Keratinocyte (primary cell): ENCODE data around the gene RAB11B. TPM values are rescaled to one million over a fixed set of nuclear protein-coding genes. Genes with fewer than 3 reads are reported as not detected.

ENCODE experiments used
- DNase-seq: peaks from one replicate; pipeline ENCODE4 v3.0.0-alpha.2; 2011; ENCODE audit warnings: low read depth, missing footprints, low spot score
- FAIRE-seq: peaks from 2 replicates; lab custom pipeline; 2011; peaks lifted over from hg19 to GRCh38; lab: Jason Lieb, UNC
- H2AFZ ChIP-seq: 2 replicates; pipeline ENCODE4 v1.6.0; 2012; ENCODE audit warnings: low read length, control low read depth, inconsistent platforms; ENCODE audit not compliant: control insufficient read depth
- H3K27ac ChIP-seq: 2 replicates; pipeline ENCODE4 v1.5.1; 2011; ENCODE audit warnings: low read length; ENCODE audit not compliant: control insufficient read depth, insufficient read depth
- H3K27me3 ChIP-seq: 3 replicates; pipeline ENCODE4 v1.6.0; 2011; ENCODE audit warnings: low read length; ENCODE audit not compliant: control insufficient read depth, insufficient read depth; ENCODE audit errors: extremely low read depth
- H3K36me3 ChIP-seq, 2 experiments: 2 replicates in 1 of 2; 3 replicates in 1 of 2; pipeline ENCODE4 v1.5.1; 2011; ENCODE audit warnings: low read length in 2 of 2, mild to moderate bottlenecking in 1 of 2; ENCODE audit not compliant: control insufficient read depth in 2 of 2, insufficient read depth in 2 of 2; ENCODE audit errors: extremely low read depth in 1 of 2
- H3K4me1 ChIP-seq: 3 replicates; pipeline ENCODE4 v1.5.1; 2011; ENCODE audit warnings: low read length; ENCODE audit not compliant: control insufficient read depth, insufficient read depth; ENCODE audit errors: extremely low read depth
- H3K4me2 ChIP-seq: 3 replicates; pipeline ENCODE4 v1.6.0; 2011; ENCODE audit warnings: low read depth, low read length; ENCODE audit not compliant: control insufficient read depth, insufficient read depth; ENCODE audit errors: extremely low read depth
- H3K4me3 ChIP-seq, 3 experiments: fragments of 200-600 bp in 1 of 3; sonication (generic) in 1 of 3; 2 replicates in 2 of 3; 3 replicates in 1 of 3; pipeline ENCODE4 v1.5.1; 2011 to 2016; ENCODE audit warnings: low read length in 3 of 3, mild to moderate bottlenecking in 3 of 3, control low read depth in 2 of 3, inconsistent platforms in 1 of 3, low read depth in 1 of 3, mixed read lengths in 1 of 3, mixed run types in 1 of 3, moderate library complexity in 1 of 3; ENCODE audit not compliant: control insufficient read depth in 2 of 3, insufficient read depth in 2 of 3; ENCODE audit errors: extremely low read depth in 1 of 3
- H3K79me2 ChIP-seq: 2 replicates; pipeline ENCODE4 v1.6.0; 2012; ENCODE audit warnings: low read length; ENCODE audit not compliant: control insufficient read depth, insufficient read depth
- H3K9ac ChIP-seq: 3 replicates; pipeline ENCODE4 v1.6.0; 2011; ENCODE audit warnings: low read length; ENCODE audit not compliant: control insufficient read depth, insufficient read depth; ENCODE audit errors: extremely low read depth
- H3K9me1 ChIP-seq: 3 replicates; pipeline ENCODE4 v1.6.0; 2011; ENCODE audit warnings: low read length; ENCODE audit not compliant: control insufficient read depth, insufficient read depth; ENCODE audit errors: extremely low read depth
- H3K9me3 ChIP-seq: 2 replicates; pipeline ENCODE4 v1.5.1; 2012; ENCODE audit warnings: low read depth, low read length; ENCODE audit not compliant: control insufficient read depth
- H4K20me1 ChIP-seq: 3 replicates; pipeline ENCODE4 v1.6.0; 2011; ENCODE audit warnings: low read length; ENCODE audit not compliant: control insufficient read depth, insufficient read depth; ENCODE audit errors: extremely low read depth
- EZH2 ChIP-seq: IDR thresholded peaks from one replicate; pipeline ENCODE4 v1.6.1; 2012; ENCODE audit warnings: inconsistent platforms, mild to moderate bottlenecking, low read length, moderate library complexity
- dilution Hi-C: fragments of 300-500 bp; cut with MboI; formaldehyde crosslinking; loops from one replicate; pipeline ENCODE4 v1.7.0; 2020; ENCODE audit warnings: low sequenced_read_pairs; ENCODE audit not compliant: extremely low pct_ligation_motif_present
- polyA plus RNA-seq, 5 experiments: library from polyadenylated mRNA; depleted of rRNA in 3 of 5; stranded (reverse) in 3 of 5; stranded (forward) in 1 of 5; unstranded in 1 of 5; fragments of >200 nt; gene quantifications; 1 replicate in 1 of 5; 2 replicates in 3 of 5; 3 replicates in 1 of 5; pipeline versions ENCODE4 v1.2.1 to v1.2.3, GENCODE V29; 2011 to 2012; ENCODE audit warnings: missing spikeins in 2 of 5, low read depth in 1 of 5, low replicate concordance in 1 of 5
- TF ChIP-seq, protein P1 (sequence below), 3 experiments: IDR thresholded peaks in 1 of 3; conservative IDR thresholded peaks in 1 of 3; optimal IDR thresholded peaks in 1 of 3; 2 replicates in 2 of 3; 3 replicates in 1 of 3; pipeline versions ENCODE3 to v1.5.1; 2011; ENCODE audit warnings: low read length in 3 of 3, mild to moderate bottlenecking in 3 of 3, moderate library complexity in 2 of 3, control low read depth in 1 of 3, inconsistent platforms in 1 of 3; ENCODE audit not compliant: insufficient read depth in 2 of 3; ENCODE audit errors: extremely low read depth in 1 of 3

RAB11B gene
- polyA plus RNA-seq, 1 donor (not counting 4 experiments of a cell fraction or from before 2014, with no cell fraction given), result 14.3 TPM

DNA sequence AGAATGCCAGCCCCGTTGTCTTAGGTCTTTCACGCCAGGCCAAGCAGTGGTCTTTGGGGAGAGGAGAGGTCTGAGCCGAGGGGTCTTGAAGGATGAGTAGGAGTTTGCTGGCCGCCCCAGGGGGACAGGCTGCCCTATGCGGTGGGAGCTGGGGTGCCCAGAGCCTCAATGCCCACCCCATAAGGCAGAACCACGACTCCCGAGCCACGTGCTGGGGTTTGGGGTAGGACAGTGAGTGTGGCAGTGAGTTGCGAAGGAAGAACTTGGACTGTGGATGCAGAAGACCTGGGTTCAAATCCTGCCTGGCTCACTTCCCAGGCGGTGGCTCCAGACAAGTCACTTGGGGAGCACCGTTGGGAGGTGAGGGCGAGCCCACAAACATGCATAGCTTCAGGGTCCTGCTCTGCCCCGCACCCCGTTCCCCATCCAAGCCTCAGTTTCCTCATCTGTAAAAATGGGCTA, 5.5 kb downstream of the RAB11B start:
- DNase-seq (no peak), FAIRE-seq (no peak)
- peaks cover 0 to 9% of the 10 kb centered on the region in 2 experiments for H3K36me3 ChIP-seq
- H3K4me1 ChIP-seq, result peaks cover 34% of the 10 kb centered on the region
- H3K9me1 ChIP-seq, result peaks cover 10% of the 10 kb centered on the region
- H3K27me3 ChIP-seq, result no peaks in the 10 kb centered on the region
- no peak for TF ChIP-seq EZH2
- TF ChIP-seq, protein P1, sequence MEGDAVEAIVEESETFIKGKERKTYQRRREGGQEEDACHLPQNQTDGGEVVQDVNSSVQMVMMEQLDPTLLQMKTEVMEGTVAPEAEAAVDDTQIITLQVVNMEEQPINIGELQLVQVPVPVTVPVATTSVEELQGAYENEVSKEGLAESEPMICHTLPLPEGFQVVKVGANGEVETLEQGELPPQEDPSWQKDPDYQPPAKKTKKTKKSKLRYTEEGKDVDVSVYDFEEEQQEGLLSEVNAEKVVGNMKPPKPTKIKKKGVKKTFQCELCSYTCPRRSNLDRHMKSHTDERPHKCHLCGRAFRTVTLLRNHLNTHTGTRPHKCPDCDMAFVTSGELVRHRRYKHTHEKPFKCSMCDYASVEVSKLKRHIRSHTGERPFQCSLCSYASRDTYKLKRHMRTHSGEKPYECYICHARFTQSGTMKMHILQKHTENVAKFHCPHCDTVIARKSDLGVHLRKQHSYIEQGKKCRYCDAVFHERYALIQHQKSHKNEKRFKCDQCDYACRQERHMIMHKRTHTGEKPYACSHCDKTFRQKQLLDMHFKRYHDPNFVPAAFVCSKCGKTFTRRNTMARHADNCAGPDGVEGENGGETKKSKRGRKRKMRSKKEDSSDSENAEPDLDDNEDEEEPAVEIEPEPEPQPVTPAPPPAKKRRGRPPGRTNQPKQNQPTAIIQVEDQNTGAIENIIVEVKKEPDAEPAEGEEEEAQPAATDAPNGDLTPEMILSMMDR (optimal IDR thresholded peaks at IDR 0.05 in 1 of 3, IDR thresholded peaks at IDR 0.05 in 1 of 3, conservative IDR thresholded peaks at IDR 0.05 in 1 of 3; ENCODE audit: extremely low read depth in 1 of 3, insufficient read depth in 2 of 3, low read length in 3 of 3), result no peak
- H3K27ac ChIP-seq, result no peak overlapping the region
- H3K79me2 ChIP-seq, result peaks cover 61% of the 10 kb centered on the region
- no peak overlapping the region for H3K4me3 ChIP-seq
- no peak overlapping the region for H3K9ac ChIP-seq
- H4K20me1 ChIP-seq, result peaks cover 5% of the 10 kb centered on the region
- H2AFZ ChIP-seq, result no peak overlapping the region
- H3K4me2 ChIP-seq, result no peak overlapping the region
- H3K9me3 ChIP-seq, result no peaks in the 10 kb centered on the region
- dilution Hi-C loops, result no loop called here

DNA sequence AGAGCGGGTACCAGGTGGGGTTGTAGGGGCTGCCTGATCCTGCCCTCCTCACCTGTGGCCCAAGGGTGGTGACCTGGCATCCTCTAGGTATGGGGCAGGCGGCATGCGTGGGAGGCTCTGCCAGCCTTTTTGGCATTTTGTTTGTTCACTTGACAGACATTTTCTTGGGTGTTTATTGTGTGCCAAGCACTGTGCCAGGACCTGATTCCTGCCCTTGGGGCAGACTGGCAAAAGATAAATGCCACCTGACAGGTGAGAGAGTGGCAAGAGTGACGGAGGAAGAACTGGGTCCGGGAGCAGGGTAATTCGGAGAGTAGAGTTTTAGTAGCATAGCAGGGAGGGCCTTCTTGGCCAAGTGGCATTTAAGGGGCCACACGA, 6.0 kb downstream of the RAB11B start:
- H3K9ac ChIP-seq, result no peak overlapping the region
- dilution Hi-C loops, result no loop called here
- H3K27ac ChIP-seq, result no peak overlapping the region
- no peak for FAIRE-seq
- no peak overlapping the region for H3K4me2 ChIP-seq
- no peaks in the 10 kb centered on the region for H3K9me3 ChIP-seq
- H3K4me3 ChIP-seq, result no peak overlapping the region
- peaks cover 57% of the 10 kb centered on the region for H3K79me2 ChIP-seq
- H3K4me1 ChIP-seq, result peaks cover 32% of the 10 kb centered on the region
- no peak for DNase-seq
- no peak overlapping the region for H2AFZ ChIP-seq
- peaks cover 5% of the 10 kb centered on the region for H4K20me1 ChIP-seq
- H3K36me3 ChIP-seq, result peaks cover 0 to 9% of the 10 kb centered on the region in 2 experiments
- no peak for TF ChIP-seq EZH2
- TF ChIP-seq, protein P1 (optimal IDR thresholded peaks at IDR 0.05 in 1 of 3, IDR thresholded peaks at IDR 0.05 in 1 of 3, conservative IDR thresholded peaks at IDR 0.05 in 1 of 3; ENCODE audit: extremely low read depth in 1 of 3, insufficient read depth in 2 of 3, low read length in 3 of 3), result no peak
- peaks cover 9% of the 10 kb centered on the region for H3K9me1 ChIP-seq
- no peaks in the 10 kb centered on the region for H3K27me3 ChIP-seq
